Mesenchymal stem cell (in vitro differentiated cells and primary cell): ENCODE results near the gene TNRC6A.

ENCODE experiments used
- DNase-seq: peaks from one replicate; pipeline ENCODE4 v3.0.0-alpha.2; 2013
- H2AFZ ChIP-seq: one replicate; pipeline ENCODE4 v1.6.1; 2013; ENCODE audit warnings: low read depth, mild to moderate bottlenecking, control low read depth, inconsistent platforms, low read length, moderate library complexity
- H2AK5ac ChIP-seq: 2 replicates; pipeline ENCODE4 v1.6.1; 2013; ENCODE audit warnings: low read length, moderate library complexity, mild to moderate bottlenecking, inconsistent platforms; ENCODE audit not compliant: severe bottlenecking
- H2BK120ac ChIP-seq: one replicate; pipeline ENCODE4 v1.6.1; 2013; ENCODE audit warnings: low read depth, mild to moderate bottlenecking, inconsistent platforms, low read length, moderate library complexity
- H2BK12ac ChIP-seq, 2 experiments: one replicate each; pipeline ENCODE4 v1.6.1; 2013; ENCODE audit warnings: inconsistent platforms in 2 of 2, low read length in 2 of 2, mild to moderate bottlenecking in 2 of 2, moderate library complexity in 2 of 2, control low read depth in 1 of 2
- H2BK15ac ChIP-seq: one replicate; pipeline ENCODE4 v1.6.1; 2013; ENCODE audit warnings: mild to moderate bottlenecking, low read depth, inconsistent platforms; ENCODE audit not compliant: poor library complexity, severe bottlenecking
- H2BK5ac ChIP-seq: 2 replicates; pipeline ENCODE4 v1.6.1; 2013; ENCODE audit warnings: low read depth, mild to moderate bottlenecking, low read length, control low read depth, inconsistent platforms; ENCODE audit not compliant: poor library complexity, severe bottlenecking
- H3K14ac ChIP-seq, 2 experiments: one replicate each; pipeline ENCODE4 v1.6.1; 2013; ENCODE audit warnings: inconsistent platforms in 2 of 2, low read length in 2 of 2, control low read depth in 1 of 2, mild to moderate bottlenecking in 1 of 2, moderate library complexity in 1 of 2
- H3K18ac ChIP-seq, 2 experiments: one replicate each; pipeline ENCODE4 v1.6.1; 2013; ENCODE audit warnings: inconsistent platforms in 2 of 2, low read length in 2 of 2, control low read depth in 1 of 2, low read depth in 1 of 2, mild to moderate bottlenecking in 1 of 2
- H3K23ac ChIP-seq, 2 experiments: one replicate each; pipeline ENCODE4 v1.6.1; 2013; ENCODE audit warnings: inconsistent platforms in 2 of 2, low read length in 2 of 2, mild to moderate bottlenecking in 2 of 2, moderate library complexity in 2 of 2, control low read depth in 1 of 2
- H3K27ac ChIP-seq: 2 replicates; pipeline ENCODE4 v1.5.1; 2013; ENCODE audit warnings: mild to moderate bottlenecking, moderate library complexity, low read length, control low read depth, inconsistent platforms; ENCODE audit not compliant: poor library complexity, severe bottlenecking
- H3K27me3 ChIP-seq, 2 experiments: 2 replicates each; pipeline versions ENCODE4 v1.6.1 to v1.7.0; 2013; ENCODE audit warnings: low read length in 2 of 2, mild to moderate bottlenecking in 2 of 2, moderate library complexity in 2 of 2, control low read depth in 1 of 2, inconsistent platforms in 1 of 2; ENCODE audit not compliant: control insufficient read depth in 1 of 2, insufficient read depth in 1 of 2
- H3K36me3 ChIP-seq, 2 experiments: 2 replicates each; pipeline versions ENCODE4 v1.6.1 to v1.7.0; 2013; ENCODE audit warnings: low read length in 2 of 2, control low read depth in 1 of 2, inconsistent platforms in 1 of 2, low read depth in 1 of 2, mild to moderate bottlenecking in 1 of 2; ENCODE audit not compliant: insufficient read depth in 2 of 2, control insufficient read depth in 1 of 2
- H3K4ac ChIP-seq, 2 experiments: one replicate each; pipeline ENCODE4 v1.6.1; 2013; ENCODE audit warnings: inconsistent platforms in 2 of 2, low read length in 2 of 2, mild to moderate bottlenecking in 2 of 2, moderate library complexity in 2 of 2, control low read depth in 1 of 2, low read depth in 1 of 2
- H3K4me1 ChIP-seq: 2 replicates; pipeline ENCODE4 v1.6.1; 2013; ENCODE audit warnings: low read depth, low read length, control low read depth; ENCODE audit not compliant: control insufficient read depth, insufficient read depth
- H3K4me2 ChIP-seq: 2 replicates; pipeline ENCODE4 v1.6.1; 2013; ENCODE audit warnings: low read length, mild to moderate bottlenecking, inconsistent platforms; ENCODE audit not compliant: poor library complexity, severe bottlenecking
- H3K4me3 ChIP-seq, 2 experiments: 2 replicates each; pipeline versions ENCODE4 v1.5.1 to v1.7.0; 2013; ENCODE audit warnings: low read length in 2 of 2, mild to moderate bottlenecking in 2 of 2, control low read depth in 1 of 2, low read depth in 1 of 2; ENCODE audit not compliant: insufficient read depth in 1 of 2
- H3K79me1 ChIP-seq: replicated peaks from 2 replicates; pipeline ENCODE4 v1.6.1; 2013; ENCODE audit warnings: mild to moderate bottlenecking, control low read depth, low read length, inconsistent platforms; ENCODE audit not compliant: poor library complexity, severe bottlenecking
- H3K9ac ChIP-seq: 2 replicates; pipeline ENCODE4 v1.7.0; 2013; ENCODE audit warnings: mild to moderate bottlenecking, low read length, moderate library complexity
- H3K9me3 ChIP-seq: 2 replicates; pipeline ENCODE4 v1.7.0; 2013; ENCODE audit warnings: mild to moderate bottlenecking, low read length; ENCODE audit not compliant: control insufficient read depth
- H4K8ac ChIP-seq: one replicate; pipeline ENCODE4 v1.6.1; 2013; ENCODE audit warnings: inconsistent platforms, mild to moderate bottlenecking, low read length, moderate library complexity
- H4K91ac ChIP-seq: one replicate; pipeline ENCODE4 v1.6.1; 2013; ENCODE audit warnings: mild to moderate bottlenecking, low read length, inconsistent platforms
- WGBS: methylation state at CpG from one replicate; pipeline ENCODE4 v1.1.7; 2013; ENCODE audit warnings: mixed read lengths; 5-methylcytosine and 5-hydroxymethylcytosine counted together

The TNRC6A gene

DNA sequence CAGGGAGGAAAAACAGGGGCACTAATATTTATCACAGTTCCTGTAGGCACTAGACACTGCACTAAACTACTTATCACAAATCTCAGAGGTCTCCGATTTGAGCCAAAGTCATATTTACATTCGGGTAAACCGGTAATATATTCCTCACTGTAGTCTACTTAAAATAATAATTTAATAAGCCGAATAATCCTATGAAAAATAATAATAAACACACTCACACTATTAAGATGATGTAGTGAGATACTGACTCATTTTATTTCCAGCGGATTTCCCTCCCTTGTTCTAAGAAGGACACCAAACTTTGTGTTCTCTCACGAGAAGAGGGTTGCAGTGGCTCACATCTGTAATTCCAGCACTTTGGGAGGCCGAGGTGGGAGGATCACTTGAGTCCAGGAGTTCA lies 36.6 kb upstream of the TNRC6A start:
- no peak for DNase-seq
- Histone ChIP-seq H2BK15ac (no peak overlapping the region), H4K8ac (no peak overlapping the region), H3K27ac (no peak overlapping the region), H3K79me1 (no peaks in the 10 kb centered on the region), H3K4ac (no peak overlapping the region), H2BK12ac (no peak overlapping the region), H3K9ac (no peak overlapping the region), H3K18ac (no peak overlapping the region), H3K36me3 (no peaks in the 10 kb centered on the region), H4K91ac (no peak overlapping the region), H2AK5ac (no peak overlapping the region), H2BK5ac (no peak overlapping the region), H2BK120ac (no peak overlapping the region), H3K14ac (no peak overlapping the region), H3K4me1 (no peaks in the 10 kb centered on the region), H3K27me3 (no peaks in the 10 kb centered on the region), H3K23ac (no peak overlapping the region), H3K4me3 (no peak overlapping the region), H3K4me2 (no peak overlapping the region), H2AFZ (no peak overlapping the region), H3K9me3 (no peaks in the 10 kb centered on the region)
- 83% methylated on average over 3 of the region's 7 CpGs for WGBS

DNA sequence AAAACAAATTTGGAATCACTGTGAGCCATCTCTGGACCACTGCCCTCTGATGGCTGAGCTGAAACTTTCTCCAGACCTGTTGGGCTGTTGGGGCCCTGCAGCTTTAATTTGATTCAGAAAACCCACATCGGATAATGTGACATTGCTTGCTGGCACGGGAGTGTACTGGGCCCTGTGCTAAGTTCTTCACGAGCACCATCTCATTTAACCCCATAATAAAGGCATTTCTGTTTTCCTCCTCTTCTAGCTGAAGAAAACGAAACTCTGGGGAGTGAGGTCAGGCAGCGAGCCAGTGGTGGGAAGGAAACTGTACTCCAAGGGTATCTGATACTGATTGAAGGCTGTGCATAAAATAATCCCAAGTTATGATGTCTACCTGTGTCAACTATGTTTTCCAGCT lies 34.5 kb upstream of the TNRC6A start:
- Histone ChIP-seq H2AK5ac (no peak overlapping the region), H3K23ac (no peak overlapping the region), H3K79me1 (no peaks in the 10 kb centered on the region), H3K4ac (no peak overlapping the region), H4K91ac (no peak overlapping the region), H3K27ac (no peak overlapping the region), H2AFZ (no peak overlapping the region), H3K9me3 (no peaks in the 10 kb centered on the region), H3K9ac (no peak overlapping the region), H3K4me3 (no peak overlapping the region), H2BK15ac (no peak overlapping the region), H3K18ac (no peak overlapping the region), H2BK5ac (no peak overlapping the region), H2BK12ac (peak overlapping the region in 1 of 2 experiments; percentile 18), H3K4me2 (no peak overlapping the region), H2BK120ac (no peak overlapping the region), H4K8ac (no peak overlapping the region), H3K27me3 (no peaks in the 10 kb centered on the region), H3K4me1 (no peaks in the 10 kb centered on the region), H3K36me3 (no peaks in the 10 kb centered on the region), H3K14ac (peak overlapping the region in 1 of 2 experiments; percentile 28)
- DNase-seq, result no peak
- 90% methylated on average over 4 of the region's 5 CpGs for WGBS

DNA sequence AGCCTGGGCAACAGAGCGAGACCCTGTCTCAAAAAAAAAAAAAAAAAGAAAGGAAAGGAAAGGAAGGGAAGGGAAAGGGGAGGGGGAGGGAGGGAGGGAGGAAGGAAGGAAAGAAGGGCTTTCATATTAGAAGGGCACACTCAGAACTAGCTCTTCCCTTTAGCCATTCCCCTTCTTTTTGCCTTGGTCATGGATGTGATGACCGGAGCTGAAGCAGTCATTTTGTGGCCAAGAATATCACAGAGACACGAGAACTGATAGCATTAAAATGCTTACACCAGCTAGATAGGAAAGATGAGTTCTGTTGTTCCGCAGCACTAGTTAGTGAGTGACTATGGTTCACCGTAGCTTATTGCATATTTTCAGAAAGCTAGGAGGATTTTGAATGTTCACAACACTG lies 32.8 kb upstream of the TNRC6A start:
- H4K91ac ChIP-seq, result no peak overlapping the region
- H3K79me1 ChIP-seq, result no peaks in the 10 kb centered on the region
- H3K36me3 ChIP-seq, result no peaks in the 10 kb centered on the region
- 98% methylated on average over 4 of the region's 5 CpGs for WGBS
- H2BK5ac ChIP-seq, result no peak overlapping the region
- H3K9ac ChIP-seq, result no peak overlapping the region
- no peaks in the 10 kb centered on the region for H3K9me3 ChIP-seq
- no peak overlapping the region for H2BK15ac ChIP-seq
- no peak overlapping the region for H2AFZ ChIP-seq
- no peaks in the 10 kb centered on the region for H3K27me3 ChIP-seq
- H2BK120ac ChIP-seq, result no peak overlapping the region
- H3K4ac ChIP-seq, result no peak overlapping the region
- H2AK5ac ChIP-seq, result no peak overlapping the region
- H3K14ac ChIP-seq, result no peak overlapping the region
- H3K27ac ChIP-seq, result no peak overlapping the region
- no peak overlapping the region for H4K8ac ChIP-seq
- no peak overlapping the region for H2BK12ac ChIP-seq
- no peak overlapping the region for H3K18ac ChIP-seq
- H3K23ac ChIP-seq, result no peak overlapping the region
- H3K4me3 ChIP-seq, result no peak overlapping the region
- no peak for DNase-seq
- no peak overlapping the region for H3K4me2 ChIP-seq
- peaks cover 6% of the 10 kb centered on the region for H3K4me1 ChIP-seq

DNA sequence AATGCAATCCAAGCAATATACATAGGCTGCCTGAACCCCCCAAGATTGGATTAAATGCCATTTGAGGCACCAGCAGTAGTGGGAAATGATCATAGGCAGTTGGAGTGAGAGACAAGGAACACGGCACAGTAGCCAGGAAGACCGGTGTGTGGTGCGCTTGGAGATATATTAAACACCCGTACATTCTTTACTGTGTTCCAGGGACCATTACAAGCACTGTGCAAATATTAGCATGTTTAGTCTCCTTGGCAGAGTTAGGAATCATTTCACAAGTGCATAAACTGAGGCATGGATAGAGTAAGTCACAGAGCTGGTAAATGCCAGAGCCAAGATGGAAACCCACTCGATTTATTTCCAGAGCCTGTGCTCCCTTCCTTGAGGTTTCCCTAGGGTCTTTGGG lies 31.1 kb upstream of the TNRC6A start:
- Histone ChIP-seq H2BK120ac (no peak overlapping the region), H3K18ac (no peak overlapping the region), H3K27ac (no peak overlapping the region), H3K4me1 (peaks cover 9% of the 10 kb centered on the region), H3K79me1 (no peaks in the 10 kb centered on the region), H3K27me3 (no peaks in the 10 kb centered on the region), H4K91ac (no peak overlapping the region), H3K9ac (no peak overlapping the region), H2BK15ac (no peak overlapping the region), H2BK5ac (peak overlapping the region; percentile 12), H2AK5ac (no peak overlapping the region), H3K36me3 (no peaks in the 10 kb centered on the region), H3K9me3 (no peaks in the 10 kb centered on the region), H3K4me2 (no peak overlapping the region), H3K23ac (no peak overlapping the region), H3K4ac (no peak overlapping the region), H3K4me3 (no peak overlapping the region), H2BK12ac (peak overlapping the region in 1 of 2 experiments; percentile 61), H3K14ac (no peak overlapping the region), H4K8ac (no peak overlapping the region), H2AFZ (no peak overlapping the region)
- 96% methylated on average over 5 of the region's 5 CpGs for WGBS
- no peak for DNase-seq
